HG03196 (cell line): ENCODE results near the gene ESM1.
"Not testable (repeated sequence)": the region's sequence is repeated elsewhere in the genome, so short reads cannot be mapped to it uniquely, and the experiment has no call there.

Experiments used
- ATAC-seq: cut with Tn5 transposase; IDR thresholded peaks from one replicate; pipeline ENCODE4 v1.9.1; 2021; ENCODE audit not compliant: unreplicated experiment

The ESM1 gene

GRCh38 chr5:54985301-54986268, at the start of gene ESM1:
Gene ESM1, minus strand, starts transcription at chr5:54985593. Its CDS starts 76 bp downstream, at chr5:54985517.
- ATAC-seq, result no peak

- no peak for ATAC-seq
Measured at GRCh38 chr5:55033568-55033967, 48.2 kb upstream of the ESM1 start.

- ATAC-seq, result no peak
Measured at GRCh38 chr5:55031492-55031891, 46.1 kb upstream of the ESM1 start.

- ATAC-seq, result no peak
Measured at GRCh38 chr5:55030676-55031369, 45.4 kb upstream of the ESM1 start.

GRCh38 chr5:55030220-55030619, 44.8 kb upstream of the ESM1 start:
- no peak for ATAC-seq

GRCh38 chr5:55027595-55027994, 42.2 kb upstream of the ESM1 start:
- no peak for ATAC-seq

GRCh38 chr5:55022450-55022849, 37.1 kb upstream of the ESM1 start:
- ATAC-seq, result no peak

GRCh38 chr5:55021821-55022220, 36.4 kb upstream of the ESM1 start:
- ATAC-seq, result no peak

GRCh38 chr5:55021410-55021809, 36.0 kb upstream of the ESM1 start:
- no peak for ATAC-seq

- ATAC-seq, result not testable (repeated sequence)
Measured at GRCh38 chr5:55010149-55010548, 24.8 kb upstream of the ESM1 start.

GRCh38 chr5:55004729-55005128, 19.3 kb upstream of the ESM1 start:
- no peak for ATAC-seq

- no peak for ATAC-seq
Measured at GRCh38 chr5:55003432-55004065, 18.2 kb upstream of the ESM1 start.

GRCh38 chr5:55002166-55002565, 16.8 kb upstream of the ESM1 start:
- not testable (repeated sequence) for ATAC-seq

- no peak for ATAC-seq
Measured at GRCh38 chr5:54997081-54997480, 11.7 kb upstream of the ESM1 start.

- no peak for ATAC-seq
Measured at GRCh38 chr5:54996466-54996865, 11.1 kb upstream of the ESM1 start.

- no peak for ATAC-seq
Measured at GRCh38 chr5:54995168-54995567, 9.8 kb upstream of the ESM1 start.

- ATAC-seq, result no peak
Measured at GRCh38 chr5:54994628-54995027, 9.2 kb upstream of the ESM1 start.

GRCh38 chr5:54993318-54993717, 7.9 kb upstream of the ESM1 start:
- no peak for ATAC-seq

- ATAC-seq, result no peak
Measured at GRCh38 chr5:54991416-54991815, 6.0 kb upstream of the ESM1 start.

GRCh38 chr5:54990841-54991258, 5.5 kb upstream of the ESM1 start:
- no peak for ATAC-seq

- no peak for ATAC-seq
Measured at GRCh38 chr5:54988817-54989216, 3.4 kb upstream of the ESM1 start.

GRCh38 chr5:54988218-54988617, 2.8 kb upstream of the ESM1 start:
- no peak for ATAC-seq
